SK-N-SH (cell line): ENCODE results near the gene IQGAP2. TPM values are rescaled to one million over a fixed set of nuclear protein-coding genes. Genes with fewer than 3 reads are reported as not detected.
"Not testable (repeated sequence)": the region's sequence is repeated elsewhere in the genome, so short reads cannot be mapped to it uniquely, and the experiment has no call there.

Source experiments
- CTCF ChIA-PET: fragments of 300-600, 350-600 bp; formaldehyde crosslinking; extraction: SDS; loops from one replicate; lab custom pipeline; 2021; lab: Yijun Ruan, JAX
- POLR2A ChIA-PET: fragments of 350-600 bp; sonication (Branson Sonifier 250); formaldehyde crosslinking; extraction: SDS; loops from one replicate; lab custom pipeline; 2020; ENCODE audit warnings: antibody characterized with exemption, inconsistent platforms; lab: Yijun Ruan, JAX
- DNase-seq: peaks from one replicate; pipeline ENCODE4 v3.0.0; 2012
- H2AFZ ChIP-seq: fragments of 200-600 bp; sonication (generic); 2 replicates; pipeline ENCODE4 v1.8.1; 2016; ENCODE audit warnings: antibody characterized with exemption, mild to moderate bottlenecking, low read depth
- H3F3A ChIP-seq: fragments of 200-600 bp; sonication (generic); replicated peaks from 2 replicates; pipeline ENCODE3; 2016; ENCODE audit warnings: antibody characterized with exemption, mild to moderate bottlenecking; ENCODE audit not compliant: insufficient read depth
- H3K27ac ChIP-seq, 2 experiments: fragments of 200-500 bp in 1 of 2; fragments of 200-600 bp in 1 of 2; sonication (Bioruptor generic) in 1 of 2; sonication (generic), shearing (Covaris generic) in 1 of 2; 2 replicates each; pipeline versions ENCODE4 v1.5.1 to v1.6.1; 2014 to 2016; ENCODE audit warnings: low read depth in 2 of 2, inconsistent platforms in 1 of 2, low read length in 1 of 2, mild to moderate bottlenecking in 1 of 2, mixed read lengths in 1 of 2
- H3K27me3 ChIP-seq: fragments of 200-600 bp; sonication (generic), shearing (Covaris generic); 2 replicates; pipeline ENCODE4 v1.6.1; 2016; ENCODE audit warnings: mixed run types; ENCODE audit not compliant: insufficient read depth
- H3K36me3 ChIP-seq, 2 experiments: fragments of 200-500 bp in 1 of 2; fragments of 200-600 bp in 1 of 2; sonication (Bioruptor generic) in 1 of 2; sonication (generic) in 1 of 2; replicated peaks in 1 of 2; 2 replicates each; pipeline versions ENCODE3 to v1.5.1; 2014 to 2016; ENCODE audit warnings: low read length in 1 of 2, mild to moderate bottlenecking in 1 of 2; ENCODE audit not compliant: insufficient read depth in 2 of 2, control insufficient read depth in 1 of 2
- H3K4me1 ChIP-seq, 2 experiments: fragments of 200-500 bp in 1 of 2; fragments of 200-600 bp in 1 of 2; sonication (Bioruptor generic) in 1 of 2; sonication (generic), shearing (Covaris generic) in 1 of 2; 2 replicates each; pipeline versions ENCODE4 v1.5.1 to v1.6.1; 2014 to 2016; ENCODE audit warnings: low read depth in 1 of 2, low read length in 1 of 2, mixed run types in 1 of 2; ENCODE audit not compliant: insufficient read depth in 2 of 2, control insufficient read depth in 1 of 2
- H3K4me2 ChIP-seq: fragments of 200-600 bp; sonication (generic), shearing (Covaris generic); 2 replicates; pipeline ENCODE4 v1.6.1; 2017; ENCODE audit warnings: mixed run types
- H3K4me3 ChIP-seq, 2 experiments: fragments of 200-500 bp in 1 of 2; fragments of 200-600 bp in 1 of 2; sonication (Bioruptor generic) in 1 of 2; sonication (generic), shearing (Covaris generic) in 1 of 2; 2 replicates each; pipeline versions ENCODE4 v1.5.1 to v1.8.1; 2014 to 2016; ENCODE audit warnings: low read depth in 2 of 2, inconsistent platforms in 1 of 2, low read length in 1 of 2, mild to moderate bottlenecking in 1 of 2, mixed read lengths in 1 of 2, moderate library complexity in 1 of 2
- H3K79me2 ChIP-seq: fragments of 200-600 bp; sonication (generic); 2 replicates; pipeline ENCODE4 v1.8.1; 2017; ENCODE audit warnings: mild to moderate bottlenecking; ENCODE audit not compliant: insufficient read depth
- H3K9ac ChIP-seq: fragments of 200-600 bp; sonication (generic); 2 replicates; pipeline ENCODE4 v1.6.1; 2017; ENCODE audit warnings: mixed run types
- H3K9me2 ChIP-seq: fragments of 200-600 bp; sonication (generic); 2 replicates; pipeline ENCODE4 v1.6.1; 2017; ENCODE audit warnings: mixed run types
- H3K9me3 ChIP-seq: fragments of 200-600 bp; sonication (generic); 2 replicates; pipeline ENCODE4 v1.6.1; 2017; ENCODE audit warnings: mixed run types, mild to moderate bottlenecking, moderate library complexity
- H4K20me1 ChIP-seq: fragments of 200-600 bp; sonication (generic); 2 replicates; pipeline ENCODE4 v1.6.1; 2017; ENCODE audit warnings: mild to moderate bottlenecking, mixed run types; ENCODE audit not compliant: insufficient read depth
- ELF1 ChIP-seq: IDR thresholded peaks from 2 replicates; pipeline ENCODE4 v1.4.0; 2012
- FOXJ3 ChIP-seq: sonication (generic); formaldehyde crosslinking; IDR thresholded peaks from 2 replicates; pipeline ENCODE4 v1.5.1; 2020; ENCODE audit warnings: mild to moderate bottlenecking, missing genetic modification reagents
- PBX3 ChIP-seq: IDR thresholded peaks from 2 replicates; pipeline ENCODE4; 2012
- REST ChIP-seq: IDR thresholded peaks from 2 replicates; pipeline ENCODE4 v1.6.1; 2012; ENCODE audit warnings: mild to moderate bottlenecking, low read depth, low read length, moderate library complexity
- RFX5 ChIP-seq: IDR thresholded peaks from 2 replicates; pipeline ENCODE4 v1.6.1; 2012; ENCODE audit warnings: mild to moderate bottlenecking, improper control_type of control experiment, low read length
- TAF1 ChIP-seq: IDR thresholded peaks from 2 replicates; pipeline ENCODE4 v1.6.1; 2012; ENCODE audit warnings: low read depth, mild to moderate bottlenecking, low read length, moderate library complexity, borderline replicate concordance
- WGBS: methylation state at CpG from one replicate; pipeline ENCODE4 v1.1.6; 2017; ENCODE audit warnings: low lambda C conversion rate; 5-methylcytosine and 5-hydroxymethylcytosine counted together
- polyA plus RNA-seq, 3 experiments: library from polyadenylated mRNA; depleted of rRNA; stranded (reverse); fragments of >200 nt; gene quantifications; 2 replicates each; pipeline ENCODE4 v1.2.3, GENCODE V29; 2012
- TF ChIP-seq, protein P1 (sequence below): IDR thresholded peaks from 2 replicates; pipeline ENCODE4 v1.4.0; 2012; ENCODE audit warnings: low read depth, borderline replicate concordance

IQGAP2 gene
- polyA plus RNA-seq, 1 of the 3 experiments (the other 2 are of a cell fraction): 2.1 TPM

DNA sequence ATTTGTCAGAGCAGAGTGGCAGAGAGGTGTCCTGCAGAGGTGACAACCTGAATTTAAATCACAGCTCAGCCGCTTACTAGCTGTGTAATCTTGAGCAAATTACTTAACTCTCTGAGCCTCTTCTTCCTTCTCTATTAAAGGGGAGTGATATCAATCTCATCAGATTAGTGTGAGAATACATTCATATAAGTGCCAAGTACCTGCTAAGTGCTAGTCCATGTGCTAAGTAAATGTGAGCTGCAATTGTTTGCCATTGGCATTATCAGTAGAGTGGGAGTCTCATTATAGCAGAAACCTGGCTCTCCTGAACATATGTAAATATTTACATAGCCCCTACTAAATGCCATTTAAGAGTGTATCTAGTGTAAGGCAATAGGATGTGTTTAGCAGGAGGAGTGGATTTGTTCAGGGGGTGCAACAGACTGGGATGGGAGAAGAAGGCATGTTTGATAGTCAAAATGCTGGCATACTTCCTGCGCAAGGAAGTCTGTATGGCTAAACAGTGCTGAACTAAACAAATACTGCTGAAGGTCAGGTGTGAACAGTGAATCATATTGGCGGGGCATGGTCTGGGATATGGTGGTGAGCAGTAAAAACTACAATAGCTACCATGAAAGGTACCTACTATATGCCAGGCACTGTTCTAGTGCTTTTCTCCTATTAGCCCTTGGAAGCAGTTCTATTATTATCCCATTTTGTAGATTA lies 145.6 kb downstream of the IQGAP2 start:
- Histone ChIP-seq H3K4me1 (peaks cover 3 to 5% of the 10 kb centered on the region in 2 experiments; a peak in 2 of 4 replicates), H3K9me2 (no peaks in the 10 kb centered on the region), H3F3A (no peaks in the 10 kb centered on the region), H3K79me2 (no peaks in the 10 kb centered on the region), H3K9ac (no peak overlapping the region), H3K9me3 (no peaks in the 10 kb centered on the region), H3K27me3 (no peaks in the 10 kb centered on the region), H2AFZ (no peak overlapping the region), H3K4me2 (no peak overlapping the region), H3K27ac (no peak overlapping the region), H4K20me1 (no peaks in the 10 kb centered on the region), H3K4me3 (no peak overlapping the region), H3K36me3 (no peaks in the 10 kb centered on the region)
- TF ChIP-seq FOXJ3 (no peak), PBX3 (no peak), RFX5 (no peak), ELF1 (no peak), TAF1 (no peak), REST (no peak)
- TF ChIP-seq, protein P1, sequence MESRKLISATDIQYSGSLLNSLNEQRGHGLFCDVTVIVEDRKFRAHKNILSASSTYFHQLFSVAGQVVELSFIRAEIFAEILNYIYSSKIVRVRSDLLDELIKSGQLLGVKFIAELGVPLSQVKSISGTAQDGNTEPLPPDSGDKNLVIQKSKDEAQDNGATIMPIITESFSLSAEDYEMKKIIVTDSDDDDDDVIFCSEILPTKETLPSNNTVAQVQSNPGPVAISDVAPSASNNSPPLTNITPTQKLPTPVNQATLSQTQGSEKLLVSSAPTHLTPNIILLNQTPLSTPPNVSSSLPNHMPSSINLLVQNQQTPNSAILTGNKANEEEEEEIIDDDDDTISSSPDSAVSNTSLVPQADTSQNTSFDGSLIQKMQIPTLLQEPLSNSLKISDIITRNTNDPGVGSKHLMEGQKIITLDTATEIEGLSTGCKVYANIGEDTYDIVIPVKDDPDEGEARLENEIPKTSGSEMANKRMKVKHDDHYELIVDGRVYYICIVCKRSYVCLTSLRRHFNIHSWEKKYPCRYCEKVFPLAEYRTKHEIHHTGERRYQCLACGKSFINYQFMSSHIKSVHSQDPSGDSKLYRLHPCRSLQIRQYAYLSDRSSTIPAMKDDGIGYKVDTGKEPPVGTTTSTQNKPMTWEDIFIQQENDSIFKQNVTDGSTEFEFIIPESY: no peak
- DNase-seq: no peak
- CTCF ChIA-PET: interaction anchor here (1.2 to 2.7 kb wide), 3 partner anchors 10 to 146 kb away, joined by 3 to 19 read pairs (median 7); partner anchors contain the start of gene IQGAP2
- POLR2A ChIA-PET: no interaction called here
- 90% methylated on average over 3 of the region's 3 CpGs for WGBS

- H3K4me3 ChIP-seq, H4K20me1 ChIP-seq, CTCF ChIA-PET, H3K79me2 ChIP-seq, H3K4me2 ChIP-seq, H3K27ac ChIP-seq, H3K9me3 ChIP-seq, H3K9ac ChIP-seq, POLR2A ChIA-PET, DNase-seq, H2AFZ ChIP-seq, H3K27me3 ChIP-seq, H3K36me3 ChIP-seq, H3K9me2 ChIP-seq, H3K4me1 ChIP-seq, H3F3A ChIP-seq: not testable (repeated sequence)
- 80% methylated on average over 5 of the region's 34 CpGs for WGBS
Observed at GRCh38 chr5:76550881-76551280, 147.8 kb downstream of the IQGAP2 start.
